ENCODE data around the gene PFDN6.
A peak's percentile ranks its signal among the peaks of the same experiment; 100 is the strongest.

The PFDN6 gene

DNA sequence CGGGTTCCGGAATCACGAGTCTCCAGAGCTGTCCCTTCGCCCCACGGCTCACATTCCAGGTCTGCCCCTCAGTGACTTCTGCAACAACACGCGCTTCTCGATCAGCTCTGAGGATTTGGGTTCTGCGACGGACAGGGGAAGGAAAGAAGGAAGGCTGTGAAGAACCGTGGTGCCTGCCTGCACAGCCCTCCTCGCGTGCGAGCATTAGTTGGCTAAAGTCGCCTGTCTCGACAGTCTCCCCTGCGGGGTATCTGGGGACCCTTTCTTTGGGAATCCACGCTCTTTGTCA, 40.8 kb upstream of the PFDN6 start:
- TF ChIP-seq, protein P1, sequence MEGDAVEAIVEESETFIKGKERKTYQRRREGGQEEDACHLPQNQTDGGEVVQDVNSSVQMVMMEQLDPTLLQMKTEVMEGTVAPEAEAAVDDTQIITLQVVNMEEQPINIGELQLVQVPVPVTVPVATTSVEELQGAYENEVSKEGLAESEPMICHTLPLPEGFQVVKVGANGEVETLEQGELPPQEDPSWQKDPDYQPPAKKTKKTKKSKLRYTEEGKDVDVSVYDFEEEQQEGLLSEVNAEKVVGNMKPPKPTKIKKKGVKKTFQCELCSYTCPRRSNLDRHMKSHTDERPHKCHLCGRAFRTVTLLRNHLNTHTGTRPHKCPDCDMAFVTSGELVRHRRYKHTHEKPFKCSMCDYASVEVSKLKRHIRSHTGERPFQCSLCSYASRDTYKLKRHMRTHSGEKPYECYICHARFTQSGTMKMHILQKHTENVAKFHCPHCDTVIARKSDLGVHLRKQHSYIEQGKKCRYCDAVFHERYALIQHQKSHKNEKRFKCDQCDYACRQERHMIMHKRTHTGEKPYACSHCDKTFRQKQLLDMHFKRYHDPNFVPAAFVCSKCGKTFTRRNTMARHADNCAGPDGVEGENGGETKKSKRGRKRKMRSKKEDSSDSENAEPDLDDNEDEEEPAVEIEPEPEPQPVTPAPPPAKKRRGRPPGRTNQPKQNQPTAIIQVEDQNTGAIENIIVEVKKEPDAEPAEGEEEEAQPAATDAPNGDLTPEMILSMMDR (IDR thresholded peaks at IDR 0.05; ENCODE audit: poor library complexity, severe bottlenecking): peak; percentile 71
- DNase-seq (ENCODE audit: low spot score) (no peak), ATAC-seq (ENCODE audit: low read depth) (peak; percentile 20; the same call in 2 of the 3 replicates)
- H3K9me3 ChIP-seq (ENCODE audit: severe bottlenecking): no peaks in the 10 kb centered on the region
- H3K36me3 ChIP-seq (ENCODE audit: low read depth): peaks cover 8% of the 10 kb centered on the region
- no peaks in the 10 kb centered on the region for H3K27me3 ChIP-seq (ENCODE audit: insufficient read depth, poor library complexity, severe bottlenecking)
- H3K4me3 ChIP-seq (ENCODE audit: severe bottlenecking): peak overlapping the region; percentile 38
- H3K4me1 ChIP-seq (ENCODE audit: insufficient read depth, poor library complexity, severe bottlenecking): peaks cover 10% of the 10 kb centered on the region
- H3K27ac ChIP-seq (ENCODE audit: poor library complexity, severe bottlenecking): peak overlapping the region; percentile 83

- TF ChIP-seq, protein P1 (IDR thresholded peaks at IDR 0.05; ENCODE audit: poor library complexity, severe bottlenecking): no peak
- Histone ChIP-seq H3K4me3 (ENCODE audit: severe bottlenecking) (peak overlapping the region; percentile 38), H3K27me3 (ENCODE audit: insufficient read depth, poor library complexity, severe bottlenecking) (no peaks in the 10 kb centered on the region), H3K9me3 (ENCODE audit: severe bottlenecking) (no peaks in the 10 kb centered on the region), H3K27ac (ENCODE audit: poor library complexity, severe bottlenecking) (peak overlapping the region; percentile 83), H3K36me3 (ENCODE audit: low read depth) (peaks cover 13% of the 10 kb centered on the region), H3K4me1 (ENCODE audit: insufficient read depth, poor library complexity, severe bottlenecking) (peaks cover 10% of the 10 kb centered on the region)
- DNase-seq (ENCODE audit: low spot score) (peak; percentile 98), ATAC-seq (ENCODE audit: low read depth) (peak; percentile 90)
These were observed 40.3 kb upstream of the PFDN6 start for GRCh38 chr6:33248932-33249731.

DNA sequence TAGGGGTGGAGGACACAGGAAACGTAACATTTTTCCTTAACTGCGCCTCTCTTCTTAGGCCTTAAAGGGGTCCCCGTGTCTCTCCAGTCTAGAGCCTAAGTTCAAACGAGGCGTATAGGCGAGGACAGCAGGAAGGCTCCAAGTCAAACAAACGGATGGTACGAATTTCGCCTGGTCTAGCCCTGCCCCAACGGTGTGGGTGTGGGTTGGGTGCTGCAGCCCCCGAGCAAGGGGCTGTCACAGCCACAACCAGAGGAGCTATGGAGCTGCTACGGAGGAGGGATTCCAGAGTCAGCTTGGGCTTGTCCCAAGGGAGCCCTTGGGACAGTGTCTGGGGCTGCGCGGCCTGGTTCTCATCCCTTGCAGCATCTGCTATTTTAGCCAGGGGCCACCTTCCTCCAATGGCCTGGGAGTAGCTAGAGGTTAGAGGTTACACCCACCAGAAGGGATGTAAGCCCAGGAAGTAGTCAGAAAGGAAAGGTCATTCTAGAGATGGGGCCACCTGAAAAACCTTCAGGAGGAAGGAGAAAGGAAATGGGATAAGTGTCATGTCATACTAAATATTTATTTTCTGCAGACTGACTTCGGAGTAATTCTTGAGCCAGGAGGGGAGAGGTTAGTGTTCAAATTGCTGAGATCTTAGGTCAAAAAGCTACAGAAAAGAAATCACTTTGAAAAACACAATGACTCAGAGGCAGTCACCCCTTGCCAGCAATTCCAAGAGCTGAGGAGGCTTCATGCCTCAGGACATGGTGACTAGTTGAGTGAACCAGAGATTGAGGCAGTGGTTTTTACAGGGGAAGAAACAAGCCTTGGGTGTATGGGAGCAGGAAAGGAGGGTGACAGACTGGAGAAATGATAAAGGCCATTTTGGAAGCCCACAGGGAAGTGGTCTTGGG, 39.4 kb upstream of the PFDN6 start:
- peak; percentile 28 for DNase-seq (ENCODE audit: low spot score)

DNA sequence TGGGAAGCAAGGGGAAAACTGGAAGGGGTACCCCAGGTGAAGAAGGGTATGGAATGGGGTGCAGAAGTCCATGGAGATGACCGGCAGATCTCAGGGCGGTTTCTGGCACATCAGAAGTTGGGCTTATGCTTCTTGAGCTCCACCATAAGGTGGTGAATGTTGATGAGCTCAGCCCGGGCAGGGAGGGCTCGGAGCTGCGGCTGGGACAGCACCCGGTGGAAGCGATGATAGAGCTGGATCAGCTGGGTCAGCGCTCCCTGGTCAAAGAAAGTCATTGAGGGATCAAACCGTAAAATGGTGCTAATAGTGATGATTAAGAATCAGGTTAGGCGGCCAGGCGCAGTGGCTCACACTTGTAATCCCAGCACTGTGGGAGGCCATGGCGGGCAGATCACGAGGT, 38.7 kb upstream of the PFDN6 start:
- no peaks in the 10 kb centered on the region for H3K27me3 ChIP-seq (ENCODE audit: insufficient read depth, poor library complexity, severe bottlenecking)
- no peak overlapping the region for H3K4me3 ChIP-seq (ENCODE audit: severe bottlenecking)
- DNase-seq (ENCODE audit: low spot score) (no peak), ATAC-seq (ENCODE audit: low read depth) (no peak)
- peaks cover 14% of the 10 kb centered on the region for H3K4me1 ChIP-seq (ENCODE audit: insufficient read depth, poor library complexity, severe bottlenecking)
- H3K36me3 ChIP-seq (ENCODE audit: low read depth): peaks cover 20% of the 10 kb centered on the region
- H3K9me3 ChIP-seq (ENCODE audit: severe bottlenecking): no peaks in the 10 kb centered on the region
- H3K27ac ChIP-seq (ENCODE audit: poor library complexity, severe bottlenecking): peak overlapping the region; percentile 83
- TF ChIP-seq, protein P1 (IDR thresholded peaks at IDR 0.05; ENCODE audit: poor library complexity, severe bottlenecking): no peak

More for the DNA sequence above, 39.4 kb upstream of the PFDN6 start:
- Histone ChIP-seq H3K27ac (ENCODE audit: poor library complexity, severe bottlenecking) (peak overlapping the region; percentile 83), H3K27me3 (ENCODE audit: insufficient read depth, poor library complexity, severe bottlenecking) (no peaks in the 10 kb centered on the region), H3K36me3 (ENCODE audit: low read depth) (peaks cover 18% of the 10 kb centered on the region), H3K4me3 (ENCODE audit: severe bottlenecking) (peak overlapping the region; percentile 38), H3K9me3 (ENCODE audit: severe bottlenecking) (no peaks in the 10 kb centered on the region), H3K4me1 (ENCODE audit: insufficient read depth, poor library complexity, severe bottlenecking) (peaks cover 14% of the 10 kb centered on the region)
- TF ChIP-seq, protein P1 (IDR thresholded peaks at IDR 0.05; ENCODE audit: poor library complexity, severe bottlenecking): no peak
- ATAC-seq (ENCODE audit: low read depth): peak; percentile 24
